IMR-90 (cell line): Measurements from ENCODE around the gene ATP13A2. TPM values are rescaled to one million over a fixed set of nuclear protein-coding genes. Genes with fewer than 3 reads are reported as not detected.

ENCODE experiments used
- ATAC-seq: fragments of 200-7000 bp; cut with Tn5 transposase; 2 replicates; pipeline ENCODE4 v1.9.1; 2020; ENCODE audit warnings: low read depth, mild to moderate bottlenecking, moderate library complexity
- BruUV-seq: library from RNA; stranded (reverse); fragments of 400-500 nt; replicated peaks from 2 replicates; lab custom pipeline; 2021; lab: Mats Ljungman, UMichigan
- CTCF ChIA-PET: fragments of 300-600 bp; formaldehyde crosslinking; extraction: SDS; loops from one replicate; lab custom pipeline; 2021; ENCODE audit warnings: antibody characterized with exemption; lab: Yijun Ruan, JAX
- POLR2A ChIA-PET: fragments of 300-600 bp; sonication (Branson Sonifier 250); formaldehyde crosslinking; loops from one replicate; lab custom pipeline; 2022; ENCODE audit warnings: antibody characterized with exemption; ENCODE audit not compliant: unreplicated experiment; lab: Charles Lee
- DNase-seq: peaks from one replicate; pipeline ENCODE4 v3.0.0; 2013
- H2AFZ ChIP-seq: replicated peaks from 2 replicates; pipeline ENCODE3; 2013; ENCODE audit warnings: low read length, mild to moderate bottlenecking; ENCODE audit not compliant: poor library complexity
- H2AK5ac ChIP-seq: 2 replicates; pipeline ENCODE4 v1.6.1; 2013; ENCODE audit warnings: low read depth, low read length, inconsistent platforms
- H2AK9ac ChIP-seq: replicated peaks from 2 replicates; pipeline ENCODE3; 2013; ENCODE audit warnings: mild to moderate bottlenecking, low read depth, low read length, moderate library complexity; ENCODE audit not compliant: poor library complexity
- H2BK120ac ChIP-seq: 2 replicates; pipeline ENCODE4 v1.6.1; 2013; ENCODE audit warnings: low read depth, low read length, inconsistent platforms
- H2BK15ac ChIP-seq: 3 replicates; pipeline ENCODE4 v1.6.1; 2013; ENCODE audit warnings: low read depth, low read length, inconsistent platforms
- H2BK20ac ChIP-seq: 2 replicates; pipeline ENCODE4 v1.6.1; 2013; ENCODE audit warnings: low read depth, mild to moderate bottlenecking, inconsistent platforms, low read length, moderate library complexity
- H2BK5ac ChIP-seq: 2 replicates; pipeline ENCODE4 v1.6.1; 2013; ENCODE audit warnings: mild to moderate bottlenecking, low read depth, low read length, inconsistent platforms; ENCODE audit not compliant: poor library complexity, severe bottlenecking
- H3K14ac ChIP-seq: replicated peaks from 2 replicates; pipeline ENCODE4 v1.6.1; 2013; ENCODE audit warnings: low read depth, low read length, inconsistent platforms
- H3K18ac ChIP-seq: 2 replicates; pipeline ENCODE4 v1.6.1; 2013; ENCODE audit warnings: low read depth, low read length, control low read depth
- H3K23ac ChIP-seq: 2 replicates; pipeline ENCODE4 v1.6.1; 2013; ENCODE audit warnings: low read depth, low read length, inconsistent platforms
- H3K27ac ChIP-seq: 2 replicates; pipeline ENCODE4 v1.5.1; 2013; ENCODE audit warnings: mild to moderate bottlenecking, control low read depth, low read length; ENCODE audit not compliant: insufficient read depth
- H3K27me3 ChIP-seq: 2 replicates; pipeline ENCODE4 v1.6.1; 2013; ENCODE audit warnings: low read length; ENCODE audit not compliant: control insufficient read depth, insufficient read depth
- H3K36me3 ChIP-seq: 2 replicates; pipeline ENCODE4 v1.6.1; 2013; ENCODE audit warnings: low read length, mixed read lengths; ENCODE audit not compliant: control insufficient read depth, insufficient read depth
- H3K4ac ChIP-seq: 2 replicates; pipeline ENCODE4 v1.6.1; 2013; ENCODE audit warnings: low read depth, low read length, inconsistent platforms
- H3K4me1 ChIP-seq: 2 replicates; pipeline ENCODE4 v1.6.1; 2013; ENCODE audit warnings: low read length, mixed read lengths; ENCODE audit not compliant: control insufficient read depth, insufficient read depth
- H3K4me2 ChIP-seq: 2 replicates; pipeline ENCODE4 v1.6.1; 2013; ENCODE audit warnings: low read depth, mild to moderate bottlenecking, control low read depth, low read length, moderate library complexity
- H3K4me3 ChIP-seq: 2 replicates; pipeline ENCODE4 v1.5.1; 2013; ENCODE audit warnings: low read depth, mild to moderate bottlenecking, control low read depth, low read length, moderate library complexity; ENCODE audit not compliant: insufficient read depth
- H3K56ac ChIP-seq: 2 replicates; pipeline ENCODE4 v1.6.1; 2013; ENCODE audit warnings: low read length, inconsistent platforms; ENCODE audit not compliant: insufficient read depth; ENCODE audit errors: extremely low read depth
- H3K79me1 ChIP-seq, 2 experiments: 2 replicates each; pipeline ENCODE4 v1.6.1; 2013; ENCODE audit warnings: low read length in 2 of 2, inconsistent platforms in 1 of 2, low read depth in 1 of 2
- H3K9ac ChIP-seq: 2 replicates; pipeline ENCODE4 v1.6.1; 2013; ENCODE audit warnings: low read depth, low read length, control low read depth
- H3K9me1 ChIP-seq: 2 replicates; pipeline ENCODE4 v1.6.1; 2013; ENCODE audit warnings: low read length, inconsistent platforms; ENCODE audit not compliant: insufficient read depth
- H3K9me3 ChIP-seq: 2 replicates; pipeline ENCODE4 v1.6.1; 2013; ENCODE audit warnings: low read length; ENCODE audit not compliant: control insufficient read depth, insufficient read depth
- H4K20me1 ChIP-seq: 2 replicates; pipeline ENCODE4 v1.6.1; 2013; ENCODE audit warnings: low read length, inconsistent platforms; ENCODE audit not compliant: insufficient read depth
- H4K5ac ChIP-seq: 2 replicates; pipeline ENCODE4 v1.6.1; 2013; ENCODE audit warnings: mild to moderate bottlenecking, low read depth, low read length, control low read depth
- H4K8ac ChIP-seq, 2 experiments: 2 replicates each; pipeline ENCODE4 v1.6.1; 2013; ENCODE audit warnings: low read depth in 2 of 2, low read length in 2 of 2, control low read depth in 1 of 2, inconsistent platforms in 1 of 2
- H4K91ac ChIP-seq: 2 replicates; pipeline ENCODE4 v1.6.1; 2013; ENCODE audit warnings: low read depth, low read length, inconsistent platforms; ENCODE audit not compliant: insufficient read depth
- BHLHE40 ChIP-seq: fragments of 150-350 bp; IDR thresholded peaks from 2 replicates; pipeline ENCODE4 v1.6.1; 2016; ENCODE audit warnings: mild to moderate bottlenecking, low read depth, low read length
- CEBPB ChIP-seq: IDR thresholded peaks from 2 replicates; pipeline ENCODE4 v1.6.1; 2012; ENCODE audit warnings: low read depth, low read length, improper control_type of control experiment
- FOS ChIP-seq: fragments of 150-350 bp; IDR thresholded peaks from 2 replicates; pipeline ENCODE4 v1.6.1; 2016; ENCODE audit warnings: low read depth, low read length
- MAFK ChIP-seq: IDR thresholded peaks from 2 replicates; pipeline ENCODE4 v1.6.1; 2012; ENCODE audit warnings: low read depth, low read length, improper control_type of control experiment
- MAZ ChIP-seq: IDR thresholded peaks from 2 replicates; pipeline ENCODE4 v1.6.1; 2012; ENCODE audit warnings: low read depth, mild to moderate bottlenecking, low read length, improper control_type of control experiment, moderate library complexity, borderline replicate concordance
- POLR2A ChIP-seq: IDR thresholded peaks from 2 replicates; pipeline ENCODE4 v1.6.1; 2012; ENCODE audit warnings: mild to moderate bottlenecking, low read depth, low read length
- RAD21 ChIP-seq: IDR thresholded peaks from 2 replicates; pipeline ENCODE4 v1.6.1; 2012; ENCODE audit warnings: low read length, improper control_type of control experiment
- RCOR1 ChIP-seq: IDR thresholded peaks from 2 replicates; pipeline ENCODE4 v1.6.1; 2012; ENCODE audit warnings: mild to moderate bottlenecking, low read length, improper control_type of control experiment; ENCODE audit not compliant: insufficient replicate concordance
- RFX5 ChIP-seq: IDR thresholded peaks from 2 replicates; pipeline ENCODE4 v1.8.0; 2012; ENCODE audit warnings: low read depth, mild to moderate bottlenecking, low read length, moderate library complexity
- SMC3 ChIP-seq: fragments of 150-350 bp; IDR thresholded peaks from 2 replicates; pipeline ENCODE4 v1.6.1; 2016; ENCODE audit warnings: low read depth, mild to moderate bottlenecking, antibody characterized with exemption, low read length, moderate library complexity
- WGBS, 2 experiments: methylation state at CpG; one replicate each; pipeline versions ENCODE4 v1.1.5 to v1.1.7; 2013; ENCODE audit warnings: missing lambda C conversion rate in 2 of 2; ENCODE audit not compliant: insufficient read length in 1 of 2; ENCODE audit errors: extremely low coverage in 2 of 2; 5-methylcytosine and 5-hydroxymethylcytosine counted together
- dilution Hi-C: fragments of 300-500 bp; cut with HindIII; formaldehyde crosslinking; loops from one replicate; pipeline ENCODE4 v1.14.3; 2018; ENCODE audit warnings: low sequenced_read_pairs; ENCODE audit not compliant: unreplicated experiment
- in situ Hi-C: fragments of 300-500 bp; cut with MboI; formaldehyde crosslinking; loops from 3 replicates; pipeline ENCODE4 v1.14.3; 2019; ENCODE audit warnings: low sequenced_read_pairs, inconsistent platforms, mixed read lengths
- intact Hi-C: fragments of 100-400 bp; cut with micrococcal nuclease; formaldehyde crosslinking; loops from 2 replicates; pipeline ENCODE4 v1.10.0; 2022
- polyA plus RNA-seq, 3 experiments: library from polyadenylated mRNA; depleted of rRNA; stranded (reverse); fragments of >200 nt; gene quantifications; 2 replicates each; pipeline ENCODE4 v1.2.3, GENCODE V29; 2012; ENCODE audit warnings: low replicate concordance in 1 of 3
- total RNA-seq: library from RNA; depleted of rRNA; stranded (reverse); fragments of >200 nt; gene quantifications from 2 replicates; pipeline ENCODE4 v1.2.3, GENCODE V29; 2012
- TF ChIP-seq, protein P1 (sequence below): fragments of 150-350 bp; IDR thresholded peaks from 2 replicates; pipeline ENCODE4 v1.6.1; 2016; ENCODE audit warnings: low read depth, mild to moderate bottlenecking, low read length, moderate library complexity, borderline replicate concordance
- TF ChIP-seq, protein P2 (sequence below): fragments of 150-350 bp; IDR thresholded peaks from 2 replicates; pipeline ENCODE4 v1.6.1; 2017; ENCODE audit warnings: mild to moderate bottlenecking, antibody characterized with exemption, low read length, low read depth

ATP13A2 gene
- total and polyA plus RNA-seq, 2 of the 4 experiments (the other 2 are of a cell fraction): 5.7 to 18.9 TPM

DNA sequence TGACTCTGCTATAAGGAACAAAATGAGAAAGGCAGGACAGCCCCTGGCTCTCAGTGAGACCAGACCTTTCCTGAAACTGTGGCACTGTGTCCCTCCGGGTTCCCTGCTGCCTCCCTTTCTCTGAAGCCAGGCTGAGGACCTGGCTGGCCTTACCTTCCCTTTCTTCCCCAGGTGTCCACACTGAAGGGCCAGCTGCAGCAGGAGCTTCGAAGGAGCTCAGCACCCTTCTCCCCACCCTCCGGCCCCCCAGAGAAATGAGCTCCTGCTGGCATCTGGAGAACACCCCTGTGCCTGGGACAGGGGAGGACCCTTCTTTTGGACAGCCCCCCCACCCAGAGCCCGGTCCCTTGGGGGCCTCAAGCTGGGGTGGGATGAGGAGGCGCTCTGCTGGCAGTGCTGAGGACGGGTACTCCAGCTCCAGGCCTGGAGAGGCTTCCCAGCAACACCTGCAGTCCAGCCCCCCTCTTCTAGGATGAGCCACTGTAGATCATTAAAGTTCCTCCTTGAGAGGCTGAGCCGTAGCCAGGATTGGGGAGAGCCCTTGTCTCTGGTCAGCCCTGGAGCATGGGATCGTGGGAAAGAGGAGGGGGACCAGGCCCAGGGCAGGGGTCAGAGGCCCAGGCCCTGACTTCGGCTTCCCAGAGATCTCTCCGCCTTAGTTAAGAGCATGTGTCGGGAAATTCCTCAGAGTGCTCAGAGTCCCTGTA is 39.4 kb downstream of the ATP13A2 start:
- Histone ChIP-seq H3K14ac (no peak overlapping the region), H3K56ac (no peak overlapping the region), H2BK20ac (no peak overlapping the region), H4K8ac (no peak overlapping the region), H2BK120ac (no peak overlapping the region), H2AK5ac (no peak overlapping the region), H2AK9ac (no peak overlapping the region), H3K9me3 (no peaks in the 10 kb centered on the region), H4K5ac (no peak overlapping the region), H3K79me1 (no peaks in the 10 kb centered on the region; a peak in 1 of 4 replicates), H3K4me3 (no peak overlapping the region), H4K20me1 (no peaks in the 10 kb centered on the region; the same call in 1 of the 2 replicates), H3K9ac (no peak overlapping the region), H2BK5ac (no peak overlapping the region), H4K91ac (no peak overlapping the region), H3K18ac (no peak overlapping the region), H3K4ac (no peak overlapping the region), H3K4me1 (peaks cover 4% of the 10 kb centered on the region), H3K36me3 (peaks cover 5% of the 10 kb centered on the region; the same call in 1 of the 2 replicates), H3K27ac (no peak overlapping the region), H3K23ac (no peak overlapping the region), H3K27me3 (no peaks in the 10 kb centered on the region), H2BK15ac (no peak overlapping the region), H3K4me2 (no peak overlapping the region), H3K9me1 (no peaks in the 10 kb centered on the region), H2AFZ (no peak overlapping the region)
- in situ Hi-C loops: no loop called here
- POLR2A ChIA-PET: no interaction called here
- TF ChIP-seq, protein P1, sequence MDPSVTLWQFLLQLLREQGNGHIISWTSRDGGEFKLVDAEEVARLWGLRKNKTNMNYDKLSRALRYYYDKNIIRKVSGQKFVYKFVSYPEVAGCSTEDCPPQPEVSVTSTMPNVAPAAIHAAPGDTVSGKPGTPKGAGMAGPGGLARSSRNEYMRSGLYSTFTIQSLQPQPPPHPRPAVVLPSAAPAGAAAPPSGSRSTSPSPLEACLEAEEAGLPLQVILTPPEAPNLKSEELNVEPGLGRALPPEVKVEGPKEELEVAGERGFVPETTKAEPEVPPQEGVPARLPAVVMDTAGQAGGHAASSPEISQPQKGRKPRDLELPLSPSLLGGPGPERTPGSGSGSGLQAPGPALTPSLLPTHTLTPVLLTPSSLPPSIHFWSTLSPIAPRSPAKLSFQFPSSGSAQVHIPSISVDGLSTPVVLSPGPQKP: no peak
- TF ChIP-seq SMC3: no peak
- TF ChIP-seq MAZ: no peak
- TF ChIP-seq RCOR1: no peak
- TF ChIP-seq, protein P2, sequence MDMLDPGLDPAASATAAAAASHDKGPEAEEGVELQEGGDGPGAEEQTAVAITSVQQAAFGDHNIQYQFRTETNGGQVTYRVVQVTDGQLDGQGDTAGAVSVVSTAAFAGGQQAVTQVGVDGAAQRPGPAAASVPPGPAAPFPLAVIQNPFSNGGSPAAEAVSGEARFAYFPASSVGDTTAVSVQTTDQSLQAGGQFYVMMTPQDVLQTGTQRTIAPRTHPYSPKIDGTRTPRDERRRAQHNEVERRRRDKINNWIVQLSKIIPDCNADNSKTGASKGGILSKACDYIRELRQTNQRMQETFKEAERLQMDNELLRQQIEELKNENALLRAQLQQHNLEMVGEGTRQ: no peak
- TF ChIP-seq RFX5: no peak
- no peak for TF ChIP-seq POLR2A
- TF ChIP-seq BHLHE40: no peak
- TF ChIP-seq MAFK: no peak
- TF ChIP-seq RAD21: no peak
- TF ChIP-seq FOS: no peak
- no peak for TF ChIP-seq CEBPB
- intact Hi-C loops: no loop called here
- WGBS, 2 experiments: 93% methylated on average over 3 of the region's 11 CpGs; no CpG with 5 or more reads in 1 of the 2 experiments
- dilution Hi-C loops: no loop called here
- no peak for ATAC-seq
- DNase-seq: no peak
- CTCF ChIA-PET: no interaction called here
- no TSS peak for BruUV-seq
